ENCODE data around the gene CTNND2.
"Not testable (repeated sequence)": the region's sequence is repeated elsewhere in the genome, so short reads cannot be mapped to it uniquely, and the experiment has no call there.

CTNND2 gene

GRCh38 chr5:11873587-11873986, 30.7 kb downstream of the CTNND2 start:
- no peak for DNase-seq (ENCODE audit: low spot score)

DNA sequence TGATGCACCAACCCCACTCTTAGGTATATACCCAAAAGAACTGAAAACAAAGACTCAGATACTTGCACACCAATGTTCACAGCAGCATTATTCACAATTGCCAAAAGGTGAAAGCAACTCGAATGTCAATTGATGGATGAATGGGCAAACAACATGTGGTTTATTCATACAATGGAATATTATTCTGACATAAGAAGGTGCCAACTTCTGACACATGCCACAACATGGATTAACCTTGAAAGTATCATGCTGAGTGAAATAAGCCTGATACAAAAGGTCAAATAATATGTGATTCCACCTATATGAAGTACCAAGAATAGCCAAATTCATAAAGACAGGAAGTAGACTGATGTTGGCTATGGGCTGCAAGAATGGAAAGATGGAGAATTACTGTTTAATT, 35.0 kb downstream of the CTNND2 start:
- DNase-seq (ENCODE audit: low spot score) = no peak

DNA sequence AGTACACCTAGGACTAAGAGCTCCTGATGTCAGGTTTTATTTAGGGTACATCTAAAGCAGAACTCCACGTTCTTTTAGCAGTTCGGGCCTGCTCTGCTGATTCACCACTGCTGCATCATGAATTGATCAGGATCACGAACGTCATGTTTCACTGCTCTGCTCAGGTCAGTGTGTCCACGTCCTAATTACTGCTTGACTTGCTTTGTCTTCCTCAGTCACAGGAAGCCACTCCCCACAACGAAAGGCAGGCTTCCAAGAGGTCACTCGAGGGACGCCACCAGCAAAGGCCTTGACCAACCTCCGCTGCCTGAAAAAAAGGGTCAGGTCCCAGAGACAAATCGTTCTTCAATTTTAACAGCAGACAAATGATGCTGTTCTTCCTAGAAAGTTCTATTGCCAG, 40.3 kb downstream of the CTNND2 start:
- DNase-seq (ENCODE audit: low spot score) = no peak

DNA sequence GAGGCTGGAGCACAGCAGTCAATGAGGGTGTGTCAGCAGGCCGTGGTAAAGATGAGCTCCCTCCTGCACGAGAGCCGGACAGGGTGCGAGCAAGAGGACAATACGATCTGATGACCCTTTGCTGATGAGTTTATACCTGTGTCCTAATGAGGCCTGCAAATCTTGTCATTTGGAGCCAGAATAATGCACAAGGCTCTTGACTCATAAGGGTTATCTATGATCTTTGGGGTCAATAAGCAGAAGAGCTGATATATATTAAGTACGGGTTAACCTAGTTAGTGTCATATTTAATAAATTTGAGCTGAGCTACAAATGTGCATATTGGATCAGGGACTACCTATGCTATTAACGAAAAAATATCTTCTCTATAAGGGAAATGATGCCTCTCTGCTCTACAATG, 46.9 kb downstream of the CTNND2 start:
- no peak for DNase-seq (ENCODE audit: low spot score)

DNA sequence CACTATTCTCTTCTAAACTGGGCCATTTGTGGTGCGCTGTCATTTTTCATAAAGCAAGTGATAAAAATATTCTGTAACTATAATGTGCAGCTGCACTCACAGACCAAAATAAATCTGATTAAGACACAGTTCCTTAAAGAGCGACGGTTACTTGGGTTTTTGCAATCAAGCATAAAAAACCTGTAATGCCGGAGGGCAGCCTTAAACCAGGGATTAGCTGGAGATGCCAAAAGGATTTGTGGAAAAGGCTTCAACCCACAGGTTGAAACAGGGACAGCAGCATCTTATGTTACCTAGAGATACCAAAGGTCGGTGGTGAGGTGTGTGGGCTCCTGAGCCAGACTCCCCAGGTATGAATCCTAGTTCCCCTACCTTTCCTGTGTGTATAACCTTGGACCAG, 49.3 kb downstream of the CTNND2 start:
- no peak for DNase-seq (ENCODE audit: low spot score)

GRCh38 chr5:11853796-11854195, 50.5 kb downstream of the CTNND2 start:
- DNase-seq (ENCODE audit: low spot score) = no peak

GRCh38 chr5:11853140-11853539, 51.1 kb downstream of the CTNND2 start:
- DNase-seq (ENCODE audit: low spot score) = no peak

GRCh38 chr5:11852717-11853087, 51.5 kb downstream of the CTNND2 start:
- DNase-seq (ENCODE audit: low spot score) = no peak

DNA sequence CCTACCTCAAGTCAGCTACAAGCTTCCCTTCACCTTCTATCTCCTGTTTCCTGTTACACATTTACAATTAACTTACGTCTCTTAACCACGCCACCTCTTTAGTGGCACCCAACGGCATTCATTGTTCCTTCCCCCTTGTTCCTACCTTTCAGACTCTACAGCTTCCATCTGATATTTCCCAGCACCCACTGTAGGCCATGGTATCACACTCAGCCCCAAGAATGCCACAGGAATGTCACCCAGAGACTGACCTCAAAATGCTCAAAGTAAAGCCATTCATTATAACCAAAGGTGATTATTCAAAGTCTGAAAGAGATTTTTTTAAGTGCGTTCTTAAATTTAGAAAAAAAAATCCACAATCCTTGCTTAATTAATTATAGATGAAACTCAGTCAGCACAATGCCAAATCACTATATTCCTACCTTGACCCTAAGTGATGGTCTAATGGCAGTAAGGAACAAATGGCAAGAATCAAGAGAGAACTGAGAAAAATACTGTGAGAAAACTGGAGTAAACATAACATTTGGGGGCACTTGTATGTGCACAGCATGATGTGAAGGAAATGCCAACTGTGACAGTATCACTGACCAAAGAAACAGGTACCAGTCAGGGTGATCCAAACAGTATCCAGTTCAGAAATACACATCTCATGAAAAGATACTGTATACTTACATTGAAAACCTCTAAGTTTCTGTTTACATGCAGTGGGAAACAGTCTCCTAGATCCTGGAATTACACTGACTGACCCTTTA, 52.1 kb downstream of the CTNND2 start:
- no peak for DNase-seq (ENCODE audit: low spot score)

- no peak for DNase-seq (ENCODE audit: low spot score)
Observed at GRCh38 chr5:11851416-11851815, 52.8 kb downstream of the CTNND2 start.

- DNase-seq (ENCODE audit: low spot score) = not testable (repeated sequence)
Observed at GRCh38 chr5:11828566-11828965, 75.7 kb downstream of the CTNND2 start.

DNA sequence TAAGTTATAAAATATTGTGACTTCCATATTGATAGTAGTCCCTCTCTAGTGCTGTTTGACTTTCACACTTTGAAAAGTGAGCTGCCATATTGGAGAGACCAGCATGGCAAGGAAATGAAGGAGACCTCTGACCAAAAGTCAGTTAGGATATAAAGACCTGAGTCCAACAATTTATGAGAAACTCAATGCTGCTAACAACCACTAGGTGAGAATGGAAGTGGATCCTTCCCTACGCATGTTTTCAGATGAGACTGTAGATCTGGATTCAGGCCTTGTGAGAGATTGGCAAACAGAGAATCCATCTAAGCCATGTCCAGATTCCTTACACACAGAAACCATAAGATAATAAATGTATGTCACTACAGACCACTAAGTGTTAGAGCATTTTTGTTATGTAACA, 81.6 kb downstream of the CTNND2 start:
- no peak for DNase-seq (ENCODE audit: low spot score)

- DNase-seq (ENCODE audit: low spot score) = no peak
Observed at GRCh38 chr5:11815916-11816315, 88.3 kb downstream of the CTNND2 start.

GRCh38 chr5:11815481-11815880, 88.8 kb downstream of the CTNND2 start:
- no peak for DNase-seq (ENCODE audit: low spot score)

DNA sequence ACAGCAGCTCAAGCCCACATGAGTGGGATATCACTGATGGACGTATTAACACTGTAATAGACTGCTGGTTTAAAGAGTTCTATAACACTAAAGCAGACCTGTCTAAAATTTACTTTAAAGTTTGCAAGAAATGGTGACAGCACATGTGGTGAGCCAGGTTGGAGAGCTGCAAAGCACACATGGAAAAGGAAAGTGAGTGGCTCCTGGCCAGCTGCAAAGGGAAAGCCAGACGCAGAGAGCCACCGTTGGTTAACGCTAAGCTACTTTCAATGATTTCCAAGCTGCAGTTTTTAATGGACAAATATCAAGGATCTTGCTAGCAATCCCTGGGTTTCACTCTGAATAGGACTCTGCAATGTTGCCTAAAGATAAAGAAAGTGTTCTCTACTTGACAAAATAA, 89.9 kb downstream of the CTNND2 start:
- no peak for DNase-seq (ENCODE audit: low spot score)

- no peak for DNase-seq (ENCODE audit: low spot score)
Observed at GRCh38 chr5:11809407-11809806, 94.8 kb downstream of the CTNND2 start.

- DNase-seq (ENCODE audit: low spot score) = no peak
Observed at GRCh38 chr5:11803436-11803835, 100.8 kb downstream of the CTNND2 start.

- no peak for DNase-seq (ENCODE audit: low spot score)
Observed at GRCh38 chr5:11801061-11801460, 103.2 kb downstream of the CTNND2 start.

DNA sequence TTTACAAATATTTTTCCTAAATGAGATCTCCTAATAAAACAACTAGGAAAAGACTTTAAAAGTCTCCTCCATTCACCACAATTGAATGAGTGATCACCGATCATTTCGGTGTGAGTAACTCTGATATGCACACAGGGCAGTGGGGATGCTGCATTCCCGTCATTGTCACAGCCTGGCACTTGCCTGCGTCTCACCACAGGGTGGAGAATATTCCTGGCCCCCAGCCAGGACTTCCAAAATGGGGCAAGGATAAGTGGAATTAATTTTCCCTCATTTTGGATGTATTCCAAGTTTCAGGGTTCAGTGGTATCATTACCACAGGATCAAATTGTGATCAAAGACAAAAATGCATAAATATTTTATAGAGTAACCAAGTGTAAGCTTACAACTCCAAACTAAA, 107.1 kb downstream of the CTNND2 start:
- no peak for DNase-seq (ENCODE audit: low spot score)

DNA sequence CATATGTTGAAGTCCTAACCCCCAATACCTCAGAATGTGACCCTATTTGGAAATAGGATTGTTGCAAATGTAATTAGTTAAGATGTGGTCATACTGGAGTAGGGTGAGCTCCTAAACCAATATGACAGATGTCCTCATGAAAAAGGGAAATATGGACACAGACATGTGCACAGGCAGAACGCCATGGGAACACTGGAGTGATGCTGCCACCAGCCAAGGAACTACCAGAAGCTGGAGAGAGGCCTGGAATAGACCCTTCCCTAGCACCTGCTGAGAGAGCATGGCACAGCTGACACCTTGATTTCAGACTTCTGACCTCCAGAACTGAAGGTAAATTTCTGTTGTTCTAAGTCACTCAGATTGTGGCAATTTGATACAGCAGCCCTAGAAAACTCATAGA, 110.8 kb downstream of the CTNND2 start:
- DNase-seq (ENCODE audit: low spot score) = no peak

- DNase-seq (ENCODE audit: low spot score) = no peak
Observed at GRCh38 chr5:11792621-11793020, 111.6 kb downstream of the CTNND2 start.

GRCh38 chr5:11791792-11792191, 112.5 kb downstream of the CTNND2 start:
- DNase-seq (ENCODE audit: low spot score) = no peak

- no peak for DNase-seq (ENCODE audit: low spot score)
Observed at GRCh38 chr5:11790201-11790600, 114.0 kb downstream of the CTNND2 start.

DNA sequence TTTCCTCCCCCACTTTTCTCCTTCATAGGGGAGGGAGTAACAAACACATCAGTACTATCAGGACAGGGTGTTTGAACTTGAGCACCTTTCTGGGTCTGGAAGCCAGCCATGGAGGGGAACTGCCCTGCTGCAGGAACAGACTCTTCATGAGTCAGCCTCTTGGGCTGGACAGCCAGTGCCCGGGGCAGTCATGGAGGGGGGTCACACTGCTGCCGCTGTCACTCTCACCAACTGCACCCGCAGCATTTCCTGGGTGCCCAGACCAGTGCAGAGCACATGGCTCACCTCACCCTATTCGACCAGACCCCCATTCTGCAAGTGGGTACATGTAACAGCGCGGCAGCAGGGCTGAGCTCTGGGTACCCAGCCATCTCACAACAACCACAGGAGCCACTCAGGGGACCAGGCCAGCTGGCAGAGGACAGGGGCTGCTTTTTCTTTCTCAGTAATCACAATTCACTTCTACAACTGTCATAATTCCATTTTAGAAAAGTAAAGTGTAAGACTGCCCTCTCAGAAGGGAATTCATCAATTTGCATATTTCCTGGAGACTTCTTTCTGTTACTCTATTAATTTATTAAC, 118.4 kb downstream of the CTNND2 start:
- no peak for DNase-seq (ENCODE audit: low spot score)
